Liver (tissue), 9 donors: ENCODE results near the gene LILRA2. TPM values are rescaled to one million over a fixed set of nuclear protein-coding genes. Genes with fewer than 3 reads are reported as not detected.

ENCODE experiments used
- DNase-seq: peaks from one replicate; pipeline ENCODE4 v3.0.0-alpha.2; 2017; ENCODE audit warnings: low spot score
- H3K27ac ChIP-seq, 2 donors: one replicate each; pipeline ENCODE4 v1.7.0; 2013; ENCODE audit warnings: inconsistent platforms in 2 of 2, low read length in 2 of 2, control low read depth in 1 of 2, low read depth in 1 of 2, mild to moderate bottlenecking in 1 of 2
- H3K27me3 ChIP-seq, 4 donors: one replicate each; pipeline versions ENCODE4 v1.6.1 to v1.7.0; 2013; ENCODE audit warnings: low read length in 3 of 4, inconsistent platforms in 1 of 4, mild to moderate bottlenecking in 1 of 4, moderate library complexity in 1 of 4; ENCODE audit not compliant: control insufficient read depth in 4 of 4, insufficient read depth in 4 of 4
- H3K36me3 ChIP-seq, 4 donors: one replicate each; pipeline versions ENCODE4 v1.6.1 to v1.7.0; 2013; ENCODE audit warnings: low read length in 3 of 4, mild to moderate bottlenecking in 3 of 4, low read depth in 1 of 4, moderate library complexity in 1 of 4; ENCODE audit not compliant: control insufficient read depth in 4 of 4, insufficient read depth in 3 of 4
- H3K4me1 ChIP-seq, 4 donors: one replicate each; pipeline versions ENCODE4 v1.6.1 to v1.7.0; 2013; ENCODE audit warnings: low read length in 3 of 4, mild to moderate bottlenecking in 3 of 4, moderate library complexity in 1 of 4; ENCODE audit not compliant: control insufficient read depth in 4 of 4, insufficient read depth in 4 of 4
- H3K4me3 ChIP-seq, 3 donors: one replicate each; pipeline versions ENCODE4 v1.6.1 to v1.7.0; 2013; ENCODE audit warnings: low read length in 3 of 3, control low read depth in 1 of 3, low read depth in 1 of 3, mild to moderate bottlenecking in 1 of 3
- H3K9ac ChIP-seq, 2 donors: one replicate each; pipeline ENCODE4 v1.7.0; 2013; ENCODE audit warnings: low read length in 2 of 2, mild to moderate bottlenecking in 2 of 2, moderate library complexity in 2 of 2, control low read depth in 1 of 2, low read depth in 1 of 2
- H3K9me3 ChIP-seq, 4 donors: one replicate each; pipeline versions ENCODE4 v1.6.1 to v1.7.0; 2013; ENCODE audit warnings: low read length in 3 of 4; ENCODE audit not compliant: control insufficient read depth in 4 of 4
- CTCF ChIP-seq: fragments of 150-350 bp; IDR thresholded peaks from 2 replicates; pipeline ENCODE4 v1.5.1; 2017; ENCODE audit warnings: improper control_type of control experiment, low read depth, low read length; ENCODE audit not compliant: missing input control
- EGR1 ChIP-seq, 2 donors: IDR thresholded peaks; 2 replicates each; pipeline ENCODE4 v1.6.1; 2016 to 2018; ENCODE audit warnings: antibody characterized with exemption in 2 of 2, low read depth in 2 of 2
- FOXA1 ChIP-seq: IDR thresholded peaks from 2 replicates; pipeline ENCODE4 v1.6.1; 2016; ENCODE audit warnings: antibody characterized with exemption
- FOXA2 ChIP-seq: IDR thresholded peaks from 2 replicates; pipeline ENCODE4 v1.6.1; 2016; ENCODE audit warnings: antibody characterized with exemption
- GABPA ChIP-seq, 2 donors: IDR thresholded peaks in 1 of 2; conservative IDR thresholded peaks in 1 of 2; 2 replicates each; pipeline ENCODE4 v1.6.1; 2016; ENCODE audit warnings: antibody characterized with exemption in 2 of 2, mild to moderate bottlenecking in 1 of 2, moderate library complexity in 1 of 2
- HNF4A ChIP-seq, 2 donors: conservative IDR thresholded peaks; 2 replicates each; pipeline ENCODE4 v1.6.1; 2016; ENCODE audit warnings: antibody characterized with exemption in 2 of 2, mild to moderate bottlenecking in 2 of 2
- HNF4G ChIP-seq: IDR thresholded peaks from 2 replicates; pipeline ENCODE4 v1.6.1; 2016; ENCODE audit warnings: antibody characterized with exemption
- JUND ChIP-seq, 2 donors: IDR thresholded peaks; 2 replicates each; pipeline ENCODE4 v1.6.1; 2016; ENCODE audit warnings: antibody characterized with exemption in 2 of 2
- NR2F2 ChIP-seq: IDR thresholded peaks from 2 replicates; pipeline ENCODE4 v1.6.1; 2016; ENCODE audit warnings: antibody characterized with exemption
- RAD21 ChIP-seq, 2 donors: IDR thresholded peaks; 2 replicates each; pipeline ENCODE4 v1.6.1; 2016; ENCODE audit warnings: antibody characterized with exemption in 2 of 2, mild to moderate bottlenecking in 2 of 2
- RXRA ChIP-seq, 2 donors: IDR thresholded peaks; 2 replicates each; pipeline ENCODE4 v1.6.1; 2017 to 2018; ENCODE audit warnings: antibody characterized with exemption in 2 of 2, mild to moderate bottlenecking in 1 of 2
- SP1 ChIP-seq: IDR thresholded peaks from 2 replicates; pipeline ENCODE4 v1.6.1; 2018; ENCODE audit warnings: antibody characterized with exemption, mild to moderate bottlenecking
- TAF1 ChIP-seq: conservative IDR thresholded peaks from 2 replicates; pipeline ENCODE4 v1.6.1; 2016; ENCODE audit warnings: antibody characterized with exemption, mild to moderate bottlenecking
- YY1 ChIP-seq: IDR thresholded peaks from 2 replicates; pipeline ENCODE4 v1.6.1; 2016; ENCODE audit warnings: antibody characterized with exemption, mild to moderate bottlenecking
- WGBS: extraction: QIAGEN DNeasy Blood & Tissue Kit; methylation state at CpG from one replicate; pipeline ENCODE4 v1.1.7; 2013; 5-methylcytosine and 5-hydroxymethylcytosine counted together
- polyA plus RNA-seq, 2 donors: library from polyadenylated mRNA; stranded (reverse) in 1 of 2; unstranded in 1 of 2; fragments of 200-250 nt in 1 of 2; fragments of >200 nt in 1 of 2; fragmentation: Nextera tagmentation in 1 of 2; extraction: Ambion mirVana in 1 of 2; gene quantifications; one replicate each; pipeline versions ENCODE4 v1.2.1 to v1.2.3, GENCODE V29; 2013 to 2015
- total RNA-seq, 2 donors: library from RNA; depleted of rRNA; stranded (reverse); fragments of >200 nt; gene quantifications; one replicate each; pipeline ENCODE4 v1.2.3, GENCODE V29; 2014
- TF ChIP-seq, protein P1 (sequence below): IDR thresholded peaks from 2 replicates; pipeline ENCODE4 v1.6.1; 2016; ENCODE audit warnings: antibody characterized with exemption, mild to moderate bottlenecking
- TF ChIP-seq, protein P2 (sequence below): IDR thresholded peaks from 2 replicates; pipeline ENCODE4 v1.6.1; 2016; ENCODE audit warnings: antibody characterized with exemption
- TF ChIP-seq, protein P3 (sequence below): IDR thresholded peaks from 2 replicates; pipeline ENCODE4 v1.6.1; 2016; ENCODE audit warnings: antibody characterized with exemption
- donor health status: healthy.
- donor health status: healthy.
- donor health status: healthy.
- donor health status: healthy.
- donor health status: healthy.

LILRA2 gene
- total and polyA plus RNA-seq, 4 donors: 1.3 to 8.2 (median 4.1) TPM

DNA sequence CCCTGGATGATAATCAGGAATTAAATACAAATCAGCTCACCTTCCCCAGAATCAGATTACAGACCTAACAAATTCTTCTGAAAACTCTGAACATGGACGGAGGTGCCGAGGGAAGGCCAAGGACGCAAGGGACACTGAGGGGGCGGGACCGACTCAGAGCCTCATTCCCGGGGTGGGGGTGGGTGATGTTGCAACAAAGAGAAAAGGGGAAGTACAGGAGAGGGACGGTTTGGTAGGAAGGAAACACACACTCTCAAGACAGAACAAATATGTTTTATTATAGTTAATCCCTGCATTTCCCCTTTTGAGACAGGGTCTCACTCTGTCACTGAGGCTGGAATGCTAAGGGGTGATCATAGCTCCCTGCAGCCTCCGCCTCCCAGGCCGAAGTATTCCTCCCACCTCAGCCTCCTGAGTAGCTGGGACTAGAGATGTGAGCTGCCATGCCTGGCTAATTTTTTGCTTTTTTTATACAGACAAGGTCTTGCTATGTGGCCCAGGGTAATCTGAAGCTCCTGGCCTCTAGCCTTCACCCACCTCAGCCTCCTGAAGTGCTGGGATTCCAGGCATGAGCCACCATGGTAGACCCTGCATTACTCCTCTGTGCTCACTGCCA lies 786 bp upstream of the LILRA2 start:
- Histone ChIP-seq H3K36me3 (no peaks in the 10 kb centered on the region), H3K4me3 (no peak overlapping the region), H3K4me1 (no peaks in the 10 kb centered on the region), H3K27ac (peak overlapping the region; percentile 20 to 59), H3K27me3 (no peaks in the 10 kb centered on the region), H3K9ac (no peak overlapping the region), H3K9me3 (no peaks in the 10 kb centered on the region)
- 48% methylated on average over 9 of the region's 9 CpGs for WGBS
- TF ChIP-seq YY1 (no peak), CTCF (no peak), HNF4G (no peak), RXRA (IDR thresholded peaks at IDR 0.05) (no peak), SP1 (no peak), NR2F2 (no peak), FOXA1 (no peak), TAF1 (no peak), HNF4A (conservative IDR thresholded peaks at IDR 0.05) (no peak), JUND (IDR thresholded peaks at IDR 0.05) (no peak), FOXA2 (no peak), GABPA (IDR thresholded peaks at IDR 0.05 in 1 of 2, conservative IDR thresholded peaks at IDR 0.05 in 1 of 2) (no peak), RAD21 (IDR thresholded peaks at IDR 0.05) (no peak), EGR1 (IDR thresholded peaks at IDR 0.05; ENCODE audit: low read depth in 2 of 2) (no peak)
- TF ChIP-seq, protein P1, sequence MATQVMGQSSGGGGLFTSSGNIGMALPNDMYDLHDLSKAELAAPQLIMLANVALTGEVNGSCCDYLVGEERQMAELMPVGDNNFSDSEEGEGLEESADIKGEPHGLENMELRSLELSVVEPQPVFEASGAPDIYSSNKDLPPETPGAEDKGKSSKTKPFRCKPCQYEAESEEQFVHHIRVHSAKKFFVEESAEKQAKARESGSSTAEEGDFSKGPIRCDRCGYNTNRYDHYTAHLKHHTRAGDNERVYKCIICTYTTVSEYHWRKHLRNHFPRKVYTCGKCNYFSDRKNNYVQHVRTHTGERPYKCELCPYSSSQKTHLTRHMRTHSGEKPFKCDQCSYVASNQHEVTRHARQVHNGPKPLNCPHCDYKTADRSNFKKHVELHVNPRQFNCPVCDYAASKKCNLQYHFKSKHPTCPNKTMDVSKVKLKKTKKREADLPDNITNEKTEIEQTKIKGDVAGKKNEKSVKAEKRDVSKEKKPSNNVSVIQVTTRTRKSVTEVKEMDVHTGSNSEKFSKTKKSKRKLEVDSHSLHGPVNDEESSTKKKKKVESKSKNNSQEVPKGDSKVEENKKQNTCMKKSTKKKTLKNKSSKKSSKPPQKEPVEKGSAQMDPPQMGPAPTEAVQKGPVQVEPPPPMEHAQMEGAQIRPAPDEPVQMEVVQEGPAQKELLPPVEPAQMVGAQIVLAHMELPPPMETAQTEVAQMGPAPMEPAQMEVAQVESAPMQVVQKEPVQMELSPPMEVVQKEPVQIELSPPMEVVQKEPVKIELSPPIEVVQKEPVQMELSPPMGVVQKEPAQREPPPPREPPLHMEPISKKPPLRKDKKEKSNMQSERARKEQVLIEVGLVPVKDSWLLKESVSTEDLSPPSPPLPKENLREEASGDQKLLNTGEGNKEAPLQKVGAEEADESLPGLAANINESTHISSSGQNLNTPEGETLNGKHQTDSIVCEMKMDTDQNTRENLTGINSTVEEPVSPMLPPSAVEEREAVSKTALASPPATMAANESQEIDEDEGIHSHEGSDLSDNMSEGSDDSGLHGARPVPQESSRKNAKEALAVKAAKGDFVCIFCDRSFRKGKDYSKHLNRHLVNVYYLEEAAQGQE: no peak
- TF ChIP-seq, protein P2, sequence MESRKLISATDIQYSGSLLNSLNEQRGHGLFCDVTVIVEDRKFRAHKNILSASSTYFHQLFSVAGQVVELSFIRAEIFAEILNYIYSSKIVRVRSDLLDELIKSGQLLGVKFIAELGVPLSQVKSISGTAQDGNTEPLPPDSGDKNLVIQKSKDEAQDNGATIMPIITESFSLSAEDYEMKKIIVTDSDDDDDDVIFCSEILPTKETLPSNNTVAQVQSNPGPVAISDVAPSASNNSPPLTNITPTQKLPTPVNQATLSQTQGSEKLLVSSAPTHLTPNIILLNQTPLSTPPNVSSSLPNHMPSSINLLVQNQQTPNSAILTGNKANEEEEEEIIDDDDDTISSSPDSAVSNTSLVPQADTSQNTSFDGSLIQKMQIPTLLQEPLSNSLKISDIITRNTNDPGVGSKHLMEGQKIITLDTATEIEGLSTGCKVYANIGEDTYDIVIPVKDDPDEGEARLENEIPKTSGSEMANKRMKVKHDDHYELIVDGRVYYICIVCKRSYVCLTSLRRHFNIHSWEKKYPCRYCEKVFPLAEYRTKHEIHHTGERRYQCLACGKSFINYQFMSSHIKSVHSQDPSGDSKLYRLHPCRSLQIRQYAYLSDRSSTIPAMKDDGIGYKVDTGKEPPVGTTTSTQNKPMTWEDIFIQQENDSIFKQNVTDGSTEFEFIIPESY: no peak
- TF ChIP-seq, protein P3, sequence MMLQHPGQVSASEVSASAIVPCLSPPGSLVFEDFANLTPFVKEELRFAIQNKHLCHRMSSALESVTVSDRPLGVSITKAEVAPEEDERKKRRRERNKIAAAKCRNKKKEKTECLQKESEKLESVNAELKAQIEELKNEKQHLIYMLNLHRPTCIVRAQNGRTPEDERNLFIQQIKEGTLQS: no peak
- no peak for DNase-seq
